ENCODE results near the gene NOXA1. TPM values are rescaled to one million over a fixed set of nuclear protein-coding genes. Genes with fewer than 3 reads are reported as not detected.
A peak's percentile ranks its signal among the peaks of the same experiment; 100 is the strongest.

NOXA1 gene
- total RNA-seq, 2 experiments from 2014 or later = 1.0 to 1.2 TPM

DNA sequence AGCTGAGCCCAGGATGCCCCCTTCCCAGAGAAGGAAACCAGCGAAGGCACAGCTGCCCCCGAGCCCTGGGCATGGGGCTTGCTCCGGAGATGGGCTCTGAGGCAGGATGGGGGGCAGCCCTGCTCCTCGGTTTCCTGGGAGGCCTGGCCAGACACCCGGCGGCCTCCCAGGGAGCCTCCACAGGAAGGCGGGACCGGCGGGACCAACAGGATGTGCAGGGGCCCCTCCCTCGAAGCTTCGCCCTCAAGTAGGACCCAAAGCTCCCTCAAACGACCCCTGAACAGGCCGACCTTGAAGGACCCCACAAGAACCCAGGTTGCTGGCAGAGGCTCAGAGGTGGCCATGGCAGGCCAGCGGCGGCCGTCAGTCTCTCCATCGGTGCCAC is 11.9 kb upstream of the NOXA1 start:
- Mint-ChIP-seq H3K9me3 (no peaks in the 10 kb centered on the region), H3K4me3 (no peak overlapping the region), H3K27me3 (ENCODE audit: low read depth) (no peaks in the 10 kb centered on the region), H3K4me1 (ENCODE audit: low read depth) (peaks cover 4% of the 10 kb centered on the region), H3K27ac (no peak overlapping the region), H3K36me3 (ENCODE audit: low read depth) (no peaks in the 10 kb centered on the region)
- CTCF ChIA-PET = interaction anchor here (0.6 kb wide), 1 partner anchor 112 kb away, joined by 3 read pairs; no protein-coding TSS in a partner anchor
- intact Hi-C loops (cut with micrococcal nuclease) = loop anchor here (2.0 kb wide), 1 partner anchor 14 kb away; no protein-coding TSS in a partner anchor
- DNase-seq = peak; percentile 23

DNA sequence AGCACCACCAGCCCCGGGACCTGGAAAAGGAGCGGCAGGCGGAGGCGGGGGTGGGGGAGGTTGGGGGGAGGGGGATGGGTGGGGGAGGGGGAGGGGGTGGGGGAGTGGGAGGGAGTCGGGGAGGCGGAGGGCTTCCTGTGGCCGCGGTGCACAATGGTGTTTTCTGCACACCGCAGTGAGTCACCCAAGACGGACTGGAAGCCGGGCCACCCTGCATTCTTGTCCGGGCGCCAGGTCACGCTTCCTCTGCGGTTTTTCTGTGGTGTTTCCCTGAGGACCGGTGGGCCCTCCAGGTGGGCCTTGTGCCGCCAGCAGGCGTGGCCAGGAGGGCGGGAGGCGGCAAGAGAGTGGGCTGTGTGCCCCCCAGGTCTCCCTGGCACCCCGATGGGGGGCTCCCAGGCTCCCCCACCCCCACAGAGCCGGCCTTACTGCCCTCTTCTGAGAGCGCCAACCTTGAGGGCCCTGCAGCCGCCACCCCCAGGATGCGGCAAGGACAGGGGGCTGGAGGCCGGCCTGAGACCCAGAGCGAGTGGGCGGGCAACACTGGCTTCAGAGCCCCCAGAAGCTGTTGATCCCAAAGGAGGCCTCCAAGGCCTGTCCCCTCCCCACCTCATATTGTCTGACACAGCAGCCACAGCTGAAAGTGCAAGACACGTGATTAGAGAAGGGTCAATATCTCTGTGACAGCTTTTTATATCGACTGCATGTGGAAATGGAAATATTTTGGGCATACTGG is 11.4 kb upstream of the NOXA1 start:
- no peak overlapping the region for H3K27ac Mint-ChIP-seq
- H3K9me3 Mint-ChIP-seq = no peaks in the 10 kb centered on the region
- peak; percentile 83 for DNase-seq
- no peak overlapping the region for H3K4me3 Mint-ChIP-seq
- H3K27me3 Mint-ChIP-seq (ENCODE audit: low read depth) = no peaks in the 10 kb centered on the region
- CTCF ChIA-PET = interaction anchor here (1.0 kb wide), 1 partner anchor 11 kb away, joined by 3 read pairs; no protein-coding TSS in a partner anchor
- intact Hi-C loops (cut with micrococcal nuclease) = loop anchor here (2.0 kb wide), 1 partner anchor 15 kb away; no protein-coding TSS in a partner anchor
- H3K4me1 Mint-ChIP-seq (ENCODE audit: low read depth) = peaks cover 4% of the 10 kb centered on the region
- H3K36me3 Mint-ChIP-seq (ENCODE audit: low read depth) = no peaks in the 10 kb centered on the region

DNA sequence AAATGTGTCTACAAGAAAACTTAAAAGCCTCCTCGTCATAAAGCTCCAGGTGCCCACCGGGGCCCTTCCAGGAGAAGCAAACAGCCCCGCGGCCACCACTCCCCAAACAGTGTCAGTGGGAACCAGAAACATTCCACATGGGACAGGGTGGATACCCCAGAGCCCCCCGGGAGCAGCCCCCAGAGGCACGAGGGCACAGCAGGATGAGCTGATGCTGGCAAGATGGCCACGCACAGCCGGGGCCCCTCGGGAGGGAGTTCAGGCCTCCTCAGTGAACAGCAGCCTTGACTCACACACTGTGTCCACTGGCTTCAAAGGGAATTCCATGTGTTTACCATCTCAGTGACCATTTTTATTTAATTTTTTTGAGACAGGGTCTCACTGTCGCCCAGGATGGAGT is 10.8 kb upstream of the NOXA1 start:
- no peaks in the 10 kb centered on the region for H3K9me3 Mint-ChIP-seq
- H3K36me3 Mint-ChIP-seq (ENCODE audit: low read depth) = no peaks in the 10 kb centered on the region
- H3K27me3 Mint-ChIP-seq (ENCODE audit: low read depth) = no peaks in the 10 kb centered on the region
- intact Hi-C loops (cut with micrococcal nuclease) = no loop called here
- H3K27ac Mint-ChIP-seq = no peak overlapping the region
- H3K4me1 Mint-ChIP-seq (ENCODE audit: low read depth) = peaks cover 4% of the 10 kb centered on the region
- CTCF ChIA-PET = interaction anchor here (1.0 kb wide), 1 partner anchor 10 kb away, joined by 3 read pairs; no protein-coding TSS in a partner anchor
- no peak overlapping the region for H3K4me3 Mint-ChIP-seq
- DNase-seq = no peak

DNA sequence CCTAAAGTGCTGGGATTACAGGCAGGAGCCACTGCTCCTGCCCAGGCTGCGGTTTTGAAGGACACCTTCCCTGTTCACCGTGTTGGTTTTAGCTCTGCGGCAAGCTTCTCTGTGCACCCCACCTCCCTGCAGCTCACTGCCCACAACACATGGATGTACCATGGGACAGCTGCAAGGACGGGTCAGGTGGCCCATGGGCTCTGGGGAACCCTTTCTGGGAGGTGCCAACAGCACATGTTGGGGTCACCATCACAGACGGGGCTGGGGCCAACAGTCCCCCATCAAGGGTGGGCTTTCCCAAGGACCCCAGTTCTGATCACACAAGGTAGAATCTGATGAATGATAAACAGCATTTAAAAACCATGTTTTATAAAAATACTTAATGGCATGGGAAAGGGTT is 7.7 kb upstream of the NOXA1 start:
- H3K9me3 Mint-ChIP-seq = no peaks in the 10 kb centered on the region
- peaks cover 6% of the 10 kb centered on the region for H3K4me1 Mint-ChIP-seq (ENCODE audit: low read depth)
- no peak overlapping the region for H3K4me3 Mint-ChIP-seq
- no peak overlapping the region for H3K27ac Mint-ChIP-seq
- no peak for DNase-seq
- intact Hi-C loops (cut with micrococcal nuclease) = no loop called here
- no peaks in the 10 kb centered on the region for H3K27me3 Mint-ChIP-seq (ENCODE audit: low read depth)
- CTCF ChIA-PET = no interaction called here
- no peaks in the 10 kb centered on the region for H3K36me3 Mint-ChIP-seq (ENCODE audit: low read depth)

DNA sequence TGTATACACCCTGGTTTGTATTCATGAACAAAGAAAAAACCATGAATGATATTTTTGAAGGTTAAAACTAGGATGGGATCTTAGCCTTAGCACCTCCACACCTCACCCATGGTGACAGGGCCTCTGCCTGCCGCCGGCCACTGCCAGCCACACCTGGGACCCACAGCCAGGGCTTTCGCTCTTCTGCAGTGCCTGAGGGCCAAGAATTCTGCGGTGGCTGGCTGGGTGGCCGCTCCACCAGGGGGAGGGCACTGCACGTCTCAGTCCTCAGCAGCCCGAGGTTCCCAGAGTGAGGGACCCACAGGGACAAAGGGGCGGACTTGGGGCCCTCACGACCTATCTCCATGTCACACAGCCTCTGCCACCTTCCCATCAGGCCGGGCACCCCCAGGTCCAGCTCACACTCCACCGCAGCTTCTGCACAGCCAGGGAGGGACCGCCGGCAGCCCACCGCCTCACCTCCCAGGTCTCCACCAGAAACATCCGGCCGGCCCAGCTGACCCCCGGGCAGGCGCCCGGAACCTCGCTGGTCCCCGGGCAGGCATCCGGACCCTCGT is 7.1 kb upstream of the NOXA1 start:
- CTCF ChIA-PET = no interaction called here
- DNase-seq = no peak
- Mint-ChIP-seq H3K4me3 (peak overlapping the region; percentile 9), H3K27me3 (ENCODE audit: low read depth) (no peaks in the 10 kb centered on the region), H3K36me3 (ENCODE audit: low read depth) (no peaks in the 10 kb centered on the region), H3K4me1 (ENCODE audit: low read depth) (peaks cover 7% of the 10 kb centered on the region), H3K27ac (no peak overlapping the region), H3K9me3 (no peaks in the 10 kb centered on the region)
- intact Hi-C loops (cut with micrococcal nuclease) = no loop called here

DNA sequence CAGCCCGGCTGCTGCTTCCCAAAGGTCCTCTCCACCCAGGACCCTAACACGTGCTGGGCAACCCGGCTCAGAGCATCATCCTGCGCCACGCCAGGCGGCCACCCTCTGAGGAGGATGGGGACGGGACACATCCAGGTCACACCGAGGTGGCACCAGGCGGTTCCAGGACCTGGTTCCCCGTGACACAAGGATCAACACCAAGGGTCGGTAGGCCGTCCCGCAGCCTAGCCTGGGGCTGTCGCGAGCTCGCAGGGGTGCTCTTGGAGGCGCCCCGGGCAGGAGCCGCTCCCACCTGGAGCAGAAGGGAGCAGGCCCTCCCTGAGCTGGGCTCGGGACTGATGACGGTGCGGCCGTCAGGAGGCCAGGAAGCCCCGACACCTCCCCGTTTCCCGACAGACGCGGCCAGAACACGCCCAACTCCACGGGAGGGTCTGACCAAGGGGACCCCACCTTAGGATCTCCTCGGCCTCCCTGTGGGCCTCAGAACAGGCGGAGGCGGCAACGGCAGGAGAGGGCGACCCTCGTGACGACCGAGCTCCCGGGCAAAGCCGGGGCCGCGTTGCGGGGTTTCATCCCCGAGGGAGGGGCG is 6.5 kb upstream of the NOXA1 start:
- Mint-ChIP-seq H3K36me3 (ENCODE audit: low read depth) (no peaks in the 10 kb centered on the region), H3K4me1 (ENCODE audit: low read depth) (peaks cover 10% of the 10 kb centered on the region), H3K27me3 (ENCODE audit: low read depth) (no peaks in the 10 kb centered on the region), H3K4me3 (peak overlapping the region; percentile 76), H3K27ac (no peak overlapping the region), H3K9me3 (no peaks in the 10 kb centered on the region)
- intact Hi-C loops (cut with micrococcal nuclease) = no loop called here
- CTCF ChIA-PET = interaction anchor here (0.9 kb wide), 1 partner anchor 10 kb away, joined by 3 read pairs; no protein-coding TSS in a partner anchor
- DNase-seq = no peak

DNA sequence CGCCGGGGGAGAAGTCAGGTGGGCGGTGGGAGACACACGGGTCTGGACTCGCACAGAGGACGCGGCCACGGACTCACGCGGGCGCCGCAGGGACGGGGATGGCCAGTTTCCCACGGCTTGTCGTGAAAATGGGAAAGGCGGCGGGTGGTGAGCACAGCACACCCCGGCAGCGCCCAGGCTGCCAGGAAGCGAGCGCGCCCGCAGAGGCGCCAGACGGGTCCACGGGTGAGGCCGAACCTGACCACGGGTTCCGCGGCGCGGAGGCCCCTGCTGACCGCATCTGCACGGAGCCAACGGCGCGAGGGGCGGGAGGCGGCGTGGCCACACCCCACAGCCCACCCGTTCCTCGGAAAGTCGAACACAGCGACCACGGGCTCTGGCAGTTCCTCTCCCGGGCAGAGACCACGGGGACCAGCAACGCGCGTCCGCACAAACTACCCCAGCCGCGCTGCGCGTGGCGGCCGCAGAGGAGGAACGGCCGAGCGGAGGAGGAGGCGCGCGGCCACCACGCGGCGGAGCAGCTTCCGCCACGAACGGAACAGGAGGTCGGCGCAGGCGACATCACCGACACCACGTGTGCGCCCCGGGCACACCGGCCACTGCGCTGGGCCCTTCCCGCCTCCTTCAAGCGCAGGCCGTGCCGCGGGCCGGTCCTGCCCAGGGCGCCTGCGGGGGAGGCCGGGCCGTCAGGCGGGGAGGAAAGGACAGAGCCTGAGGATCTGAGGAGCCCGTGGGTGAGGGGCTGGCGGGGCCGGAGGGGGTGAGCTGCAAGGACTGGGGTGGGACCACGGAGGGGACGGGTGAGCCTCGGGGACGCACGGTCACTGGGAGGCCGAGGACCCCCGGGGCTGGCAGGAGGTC is 5.8 kb upstream of the NOXA1 start:
- H3K4me3 Mint-ChIP-seq = peak overlapping the region; percentile 76
- H3K27ac Mint-ChIP-seq = peak overlapping the region; percentile 61

DNA sequence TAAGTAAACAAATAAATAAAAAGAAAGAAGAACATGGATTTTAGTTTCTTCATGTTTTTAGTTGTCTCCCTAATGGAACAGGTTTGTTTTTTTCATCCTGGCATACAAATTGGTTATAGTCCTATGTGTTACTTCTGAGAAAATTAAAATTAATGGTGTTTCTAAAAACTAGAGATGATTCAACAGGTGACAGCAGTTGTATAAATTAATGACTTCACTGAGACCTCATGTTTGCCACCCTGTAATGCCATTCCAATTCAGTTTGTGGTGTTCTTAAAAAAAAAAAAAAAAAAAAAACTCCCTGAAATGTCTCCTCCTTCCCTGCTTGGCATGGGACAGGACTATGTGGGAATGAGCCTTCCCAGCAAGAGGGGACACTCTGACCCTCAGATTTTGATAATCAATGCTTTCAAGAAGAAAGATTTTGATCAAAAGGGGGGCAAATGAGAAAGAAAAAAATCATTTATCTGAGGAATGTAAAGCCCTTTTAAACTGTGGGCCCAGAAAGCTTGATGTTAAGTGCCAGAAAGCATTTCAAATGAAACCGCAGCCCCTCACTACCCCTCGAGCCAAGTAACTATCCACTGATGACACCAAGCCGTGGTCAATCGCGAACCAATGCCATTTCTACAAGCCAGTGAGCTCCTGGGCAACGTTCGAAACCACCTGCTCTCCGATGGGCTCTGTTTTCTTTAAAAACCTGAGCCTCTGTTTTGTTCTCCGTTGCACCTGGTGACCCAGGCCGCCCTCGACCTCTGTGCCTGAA is 1.2 kb upstream of the NOXA1 start:
- H3K27ac Mint-ChIP-seq = peak overlapping the region; percentile 13
- no peaks in the 10 kb centered on the region for H3K27me3 Mint-ChIP-seq (ENCODE audit: low read depth)
- H3K4me1 Mint-ChIP-seq (ENCODE audit: low read depth) = peaks cover 16% of the 10 kb centered on the region
- no peaks in the 10 kb centered on the region for H3K9me3 Mint-ChIP-seq
- no peaks in the 10 kb centered on the region for H3K36me3 Mint-ChIP-seq (ENCODE audit: low read depth)
- H3K4me3 Mint-ChIP-seq = peak overlapping the region; percentile 77
- intact Hi-C loops (cut with micrococcal nuclease) = loop anchor here (5.0 kb wide), 1 partner anchor 105 kb away; no protein-coding TSS in a partner anchor
- DNase-seq = no peak
- CTCF ChIA-PET = interaction anchor here (0.6 to 1.7 kb wide), 5 partner anchors 10 to 149 kb away, joined by 3 to 7 read pairs (median 5); partner anchors contain the start of gene NRARP

More for the DNA sequence above, 5.8 kb upstream of the NOXA1 start:
- Mint-ChIP-seq H3K27me3 (ENCODE audit: low read depth) (no peaks in the 10 kb centered on the region), H3K9me3 (no peaks in the 10 kb centered on the region), H3K36me3 (ENCODE audit: low read depth) (no peaks in the 10 kb centered on the region), H3K4me1 (ENCODE audit: low read depth) (peaks cover 16% of the 10 kb centered on the region)
- no peak for DNase-seq
- CTCF ChIA-PET = interaction anchor here (0.9 kb wide), 1 partner anchor 11 kb away, joined by 3 read pairs; no protein-coding TSS in a partner anchor
- intact Hi-C loops (cut with micrococcal nuclease) = no loop called here

DNA sequence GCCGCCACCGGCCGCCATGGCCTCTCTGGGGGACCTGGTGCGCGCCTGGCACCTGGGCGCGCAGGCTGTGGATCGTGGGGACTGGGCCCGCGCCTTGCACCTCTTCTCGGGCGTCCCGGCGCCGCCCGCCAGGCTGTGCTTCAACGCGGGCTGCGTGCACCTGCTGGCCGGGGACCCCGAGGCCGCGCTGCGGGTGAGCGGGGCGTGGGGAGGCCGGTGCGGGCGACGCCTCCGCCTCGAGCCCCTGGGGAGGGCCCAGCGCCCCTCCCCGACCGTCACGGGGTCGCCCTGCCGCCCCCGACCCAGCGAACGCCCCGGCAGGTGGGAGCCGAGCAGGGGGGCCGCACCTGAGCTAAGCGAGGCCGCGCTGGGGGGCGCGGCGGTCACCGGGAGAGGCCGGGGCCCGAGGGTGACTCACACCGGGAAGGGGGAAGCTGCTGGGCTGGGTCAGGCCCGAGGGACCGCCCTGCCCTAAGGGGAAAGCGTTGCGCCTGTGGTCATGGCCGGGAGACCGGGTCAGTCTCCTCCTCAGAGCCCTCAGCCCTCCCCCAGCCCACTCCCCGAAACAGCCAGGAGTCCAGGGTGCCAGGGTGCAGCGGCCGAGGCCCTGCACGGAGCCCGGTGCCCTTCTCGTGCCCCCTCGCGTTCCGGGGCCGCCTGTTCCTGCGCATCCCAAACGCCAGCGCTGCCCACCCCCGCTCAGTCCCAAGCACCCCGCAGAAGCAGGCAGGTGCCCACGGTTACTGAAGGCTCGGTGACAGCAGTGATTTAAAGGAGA is 510 bp downstream of the NOXA1 start:
- H3K4me3 Mint-ChIP-seq = peak overlapping the region; percentile 24
- intact Hi-C loops (cut with micrococcal nuclease) = loop anchor here (1.0 to 5.0 kb wide), 3 partner anchors 22 to 295 kb away; no protein-coding TSS in a partner anchor
- no peak for DNase-seq
- H3K9me3 Mint-ChIP-seq = no peaks in the 10 kb centered on the region
- peaks cover 16% of the 10 kb centered on the region for H3K4me1 Mint-ChIP-seq (ENCODE audit: low read depth)
- no peaks in the 10 kb centered on the region for H3K36me3 Mint-ChIP-seq (ENCODE audit: low read depth)
- H3K27me3 Mint-ChIP-seq (ENCODE audit: low read depth) = no peaks in the 10 kb centered on the region
- CTCF ChIA-PET = interaction anchor here (1.1 to 1.7 kb wide), 5 partner anchors 16 to 121 kb away, joined by 3 to 7 read pairs (median 5); partner anchors contain the start of genes NRARP and NSMF
- H3K27ac Mint-ChIP-seq = no peak overlapping the region

DNA sequence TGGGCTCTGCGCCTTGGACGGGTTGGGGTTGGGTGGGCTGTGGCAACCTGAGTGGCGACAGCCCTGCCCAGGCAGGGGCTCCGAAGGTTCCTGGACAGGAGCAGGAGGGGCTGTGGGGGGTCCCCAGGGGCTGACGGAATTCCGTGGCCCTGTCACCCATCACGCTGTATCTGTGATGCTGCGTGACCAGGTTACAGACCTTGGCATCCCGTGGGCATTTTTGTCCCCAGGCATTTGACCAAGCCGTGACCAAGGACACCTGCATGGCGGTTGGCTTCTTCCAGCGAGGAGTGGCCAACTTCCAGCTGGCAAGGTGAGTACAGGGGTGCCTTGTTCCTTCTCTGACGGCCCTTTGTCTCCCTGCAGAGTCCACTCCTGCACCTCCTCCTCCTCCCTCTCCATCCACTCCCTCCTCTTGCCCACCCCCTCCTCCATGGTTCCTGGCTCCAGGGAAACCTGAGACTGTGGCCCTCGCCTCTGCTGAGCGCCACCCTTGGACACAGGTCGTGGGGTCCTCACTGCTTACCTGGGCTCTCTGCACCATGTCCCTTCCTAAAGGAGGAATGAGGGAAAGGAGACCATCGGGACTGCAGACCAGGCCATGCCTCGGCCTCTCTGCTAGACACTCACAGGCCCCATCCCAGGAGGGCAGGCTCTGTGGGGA is 3.0 kb downstream of the NOXA1 start:
- Mint-ChIP-seq H3K27ac (no peak overlapping the region), H3K4me3 (no peak overlapping the region), H3K4me1 (ENCODE audit: low read depth) (peaks cover 11% of the 10 kb centered on the region), H3K9me3 (no peaks in the 10 kb centered on the region), H3K36me3 (ENCODE audit: low read depth) (no peaks in the 10 kb centered on the region), H3K27me3 (ENCODE audit: low read depth) (no peaks in the 10 kb centered on the region)
- no peak for DNase-seq
- CTCF ChIA-PET = no interaction called here
- intact Hi-C loops (cut with micrococcal nuclease) = no loop called here
